PC-9 (cell line): ENCODE data around the gene CCDC192.

ENCODE experiments used
- EZH2 ChIP-seq: fragments of 200-600 bp; sonication (generic); IDR thresholded peaks from 2 replicates; pipeline ENCODE4 v1.8.0; 2017; ENCODE audit warnings: antibody characterized with exemption, low read depth
- TF ChIP-seq, protein P1 (sequence below): fragments of 200-600 bp; sonication (generic); conservative IDR thresholded peaks from 2 replicates; pipeline ENCODE4 v1.6.1; 2017; ENCODE audit warnings: mixed run types, antibody characterized with exemption, mild to moderate bottlenecking, moderate library complexity

DNA sequence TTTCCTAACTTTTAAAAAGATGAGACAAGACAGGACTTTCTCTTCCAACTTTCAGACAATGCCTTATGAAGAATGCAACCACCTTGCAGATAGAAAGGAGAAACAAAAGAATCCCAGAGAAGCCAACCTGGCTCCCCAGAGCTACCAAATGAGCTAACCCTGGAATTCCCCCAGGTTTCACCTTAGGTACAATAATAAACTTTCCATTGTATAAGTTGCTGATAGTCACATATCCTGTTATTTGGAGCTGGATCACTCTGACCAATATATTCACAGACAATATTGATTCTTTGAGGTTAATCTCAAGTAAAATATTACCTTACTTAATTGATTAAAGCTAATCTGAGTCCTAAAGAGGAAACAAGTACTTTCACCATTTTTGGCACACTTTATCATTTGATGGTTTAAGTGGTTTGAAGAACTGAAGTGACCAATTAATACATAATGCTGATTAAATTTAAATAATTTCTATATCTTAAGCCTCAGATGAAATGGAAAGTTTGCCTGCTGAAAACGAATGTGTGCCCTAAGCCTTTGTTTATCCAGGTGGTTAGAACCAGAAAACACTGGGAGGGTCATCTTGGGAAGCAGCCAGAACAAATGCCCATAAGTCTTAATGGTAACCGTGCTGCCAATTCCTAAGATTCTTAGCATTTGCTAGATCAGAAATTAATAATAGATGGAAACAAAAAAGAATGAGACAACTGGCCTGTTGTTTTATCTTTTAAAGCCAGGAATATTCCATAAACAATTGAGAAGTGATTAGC, 220.8 kb downstream of the CCDC192 start:
- TF ChIP-seq, protein P1, sequence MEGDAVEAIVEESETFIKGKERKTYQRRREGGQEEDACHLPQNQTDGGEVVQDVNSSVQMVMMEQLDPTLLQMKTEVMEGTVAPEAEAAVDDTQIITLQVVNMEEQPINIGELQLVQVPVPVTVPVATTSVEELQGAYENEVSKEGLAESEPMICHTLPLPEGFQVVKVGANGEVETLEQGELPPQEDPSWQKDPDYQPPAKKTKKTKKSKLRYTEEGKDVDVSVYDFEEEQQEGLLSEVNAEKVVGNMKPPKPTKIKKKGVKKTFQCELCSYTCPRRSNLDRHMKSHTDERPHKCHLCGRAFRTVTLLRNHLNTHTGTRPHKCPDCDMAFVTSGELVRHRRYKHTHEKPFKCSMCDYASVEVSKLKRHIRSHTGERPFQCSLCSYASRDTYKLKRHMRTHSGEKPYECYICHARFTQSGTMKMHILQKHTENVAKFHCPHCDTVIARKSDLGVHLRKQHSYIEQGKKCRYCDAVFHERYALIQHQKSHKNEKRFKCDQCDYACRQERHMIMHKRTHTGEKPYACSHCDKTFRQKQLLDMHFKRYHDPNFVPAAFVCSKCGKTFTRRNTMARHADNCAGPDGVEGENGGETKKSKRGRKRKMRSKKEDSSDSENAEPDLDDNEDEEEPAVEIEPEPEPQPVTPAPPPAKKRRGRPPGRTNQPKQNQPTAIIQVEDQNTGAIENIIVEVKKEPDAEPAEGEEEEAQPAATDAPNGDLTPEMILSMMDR, result no peak
- TF ChIP-seq EZH2, result no peak
